ENCODE measurements around the gene STRA6.

The STRA6 gene

GRCh38 chr15:74193905-74194304, 8.7 kb downstream of the STRA6 start:
- TF ChIP-seq, protein P1, sequence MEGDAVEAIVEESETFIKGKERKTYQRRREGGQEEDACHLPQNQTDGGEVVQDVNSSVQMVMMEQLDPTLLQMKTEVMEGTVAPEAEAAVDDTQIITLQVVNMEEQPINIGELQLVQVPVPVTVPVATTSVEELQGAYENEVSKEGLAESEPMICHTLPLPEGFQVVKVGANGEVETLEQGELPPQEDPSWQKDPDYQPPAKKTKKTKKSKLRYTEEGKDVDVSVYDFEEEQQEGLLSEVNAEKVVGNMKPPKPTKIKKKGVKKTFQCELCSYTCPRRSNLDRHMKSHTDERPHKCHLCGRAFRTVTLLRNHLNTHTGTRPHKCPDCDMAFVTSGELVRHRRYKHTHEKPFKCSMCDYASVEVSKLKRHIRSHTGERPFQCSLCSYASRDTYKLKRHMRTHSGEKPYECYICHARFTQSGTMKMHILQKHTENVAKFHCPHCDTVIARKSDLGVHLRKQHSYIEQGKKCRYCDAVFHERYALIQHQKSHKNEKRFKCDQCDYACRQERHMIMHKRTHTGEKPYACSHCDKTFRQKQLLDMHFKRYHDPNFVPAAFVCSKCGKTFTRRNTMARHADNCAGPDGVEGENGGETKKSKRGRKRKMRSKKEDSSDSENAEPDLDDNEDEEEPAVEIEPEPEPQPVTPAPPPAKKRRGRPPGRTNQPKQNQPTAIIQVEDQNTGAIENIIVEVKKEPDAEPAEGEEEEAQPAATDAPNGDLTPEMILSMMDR (IDR thresholded peaks at IDR 0.05; ENCODE audit: control extremely low read depth, extremely low read depth, low read depth, missing control alignments): no peak

GRCh38 chr15:74193299-74193718, 9.3 kb downstream of the STRA6 start:
- ChIA-PET POLR2A (no interaction called here), CTCF (no interaction called here)
- DNase-seq (ENCODE audit: extremely low spot score): no peak
- TF ChIP-seq, protein P1 (IDR thresholded peaks at IDR 0.05; ENCODE audit: control extremely low read depth, extremely low read depth, low read depth, missing control alignments): no peak

More at GRCh38 chr15:74193905-74194304, 8.7 kb downstream of the STRA6 start:
- CTCF ChIA-PET: interaction anchor here (1.7 kb wide), 1 partner anchor 114 kb away, joined by 4 read pairs; no protein-coding TSS in a partner anchor
- no peak for DNase-seq (ENCODE audit: extremely low spot score)
- POLR2A ChIA-PET: no interaction called here

DNA sequence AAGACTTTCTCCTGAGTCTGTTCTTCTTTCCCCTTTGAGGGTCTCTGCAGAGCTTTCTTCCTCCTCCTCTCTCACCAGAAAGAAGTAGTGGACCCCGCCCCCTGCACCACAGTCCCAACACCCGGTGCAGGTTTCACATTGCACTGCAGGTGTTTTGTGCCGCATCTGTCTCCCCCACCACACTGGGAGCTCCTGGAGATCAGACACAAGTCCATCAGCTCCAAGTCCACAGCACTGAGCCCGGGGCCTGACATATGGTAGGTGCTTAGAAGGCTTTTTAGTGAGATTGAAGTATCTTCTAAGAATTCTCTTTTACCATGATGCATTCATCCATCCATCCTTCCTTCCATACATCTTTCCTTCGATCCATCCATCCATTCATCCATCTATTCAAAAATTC, 9.8 kb downstream of the STRA6 start:
- TF ChIP-seq, protein P1 (IDR thresholded peaks at IDR 0.05; ENCODE audit: control extremely low read depth, extremely low read depth, low read depth, missing control alignments): no peak
- POLR2A ChIA-PET: no interaction called here
- DNase-seq (ENCODE audit: extremely low spot score): no peak
- CTCF ChIA-PET: no interaction called here

DNA sequence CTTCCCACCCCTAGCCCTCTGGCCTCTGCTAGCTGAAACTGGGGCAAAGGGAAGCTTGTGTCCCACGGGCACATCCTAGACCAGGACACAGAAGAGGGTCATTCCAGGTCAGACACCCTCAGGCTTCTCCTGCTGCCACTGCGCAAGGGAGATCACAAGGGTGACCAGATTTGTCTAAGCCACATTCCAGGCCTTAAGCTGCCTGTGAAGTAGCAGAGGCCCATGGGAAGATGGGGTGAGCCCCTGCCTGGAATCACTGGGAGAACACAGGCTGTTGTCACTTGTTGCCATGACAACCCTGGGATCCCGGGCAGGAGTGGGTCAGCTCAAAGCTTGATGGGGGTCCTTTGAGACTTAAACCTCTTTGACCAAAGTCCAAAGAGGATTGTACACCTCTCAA, 10.8 kb downstream of the STRA6 start:
- ChIA-PET CTCF (no interaction called here), POLR2A (no interaction called here)
- TF ChIP-seq, protein P1 (IDR thresholded peaks at IDR 0.05; ENCODE audit: control extremely low read depth, extremely low read depth, low read depth, missing control alignments): no peak
- DNase-seq (ENCODE audit: extremely low spot score): no peak

DNA sequence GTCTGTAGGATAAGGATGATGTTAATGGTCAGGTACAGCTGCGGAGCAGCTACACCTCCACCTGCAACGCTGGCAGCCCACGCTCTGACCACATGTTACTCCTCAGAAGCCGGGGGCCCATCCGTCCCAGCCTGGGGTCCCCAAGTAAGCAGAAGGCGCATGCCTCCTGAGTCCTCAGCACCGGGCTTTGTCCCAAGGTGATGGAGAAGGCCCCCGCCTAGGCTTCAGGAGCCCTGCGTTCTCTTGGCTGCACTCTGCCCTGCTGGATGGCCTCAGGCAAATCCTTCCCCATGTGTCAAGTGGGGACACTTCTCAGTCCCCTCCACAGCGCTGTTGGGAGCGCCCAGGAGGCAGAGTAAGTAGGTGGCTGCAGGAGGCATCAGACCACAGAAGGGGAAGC, 14.4 kb downstream of the STRA6 start:
- no peak for DNase-seq (ENCODE audit: extremely low spot score)
- POLR2A ChIA-PET: no interaction called here
- TF ChIP-seq, protein P1 (IDR thresholded peaks at IDR 0.05; ENCODE audit: control extremely low read depth, extremely low read depth, low read depth, missing control alignments): no peak
- CTCF ChIA-PET: interaction anchor here (1.1 to 1.9 kb wide), 2 partner anchors 13 to 713 kb away, joined by 3 to 6 read pairs; no protein-coding TSS in a partner anchor

DNA sequence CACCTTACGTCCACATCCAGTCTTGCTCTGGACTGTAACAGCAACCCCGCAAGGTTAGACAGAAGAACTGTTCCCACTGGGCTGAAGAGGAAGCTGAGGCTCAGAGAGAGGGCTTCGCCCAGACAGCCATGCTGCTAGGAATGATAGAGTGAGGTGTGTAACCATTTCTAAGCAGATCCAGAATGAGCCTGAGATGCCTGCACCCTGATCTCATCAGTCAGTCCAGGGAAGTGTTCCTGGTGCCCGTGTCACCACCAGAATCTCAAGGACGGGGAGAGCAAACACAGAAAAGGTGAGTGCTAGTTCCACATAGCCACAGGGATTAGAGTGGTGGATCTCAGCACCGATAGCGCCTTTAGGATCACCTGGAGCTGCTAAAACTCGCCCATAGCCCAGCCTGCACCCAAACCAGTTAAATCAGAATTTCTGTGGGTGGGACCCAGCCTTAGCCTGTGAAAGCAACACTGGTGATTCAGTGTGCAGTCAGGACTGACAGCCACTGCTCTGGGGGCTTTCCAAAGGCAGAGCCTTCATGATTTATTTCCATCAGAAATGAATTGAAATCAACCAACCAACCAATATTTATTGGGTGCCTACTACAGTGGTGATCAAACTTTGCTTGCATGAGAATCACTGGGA, 16.8 kb downstream of the STRA6 start:
- ChIA-PET CTCF (interaction anchor here (1.5 to 1.6 kb wide), 2 partner anchors 14 to 22 kb away, joined by 3 to 4 read pairs; no protein-coding TSS in a partner anchor), POLR2A (no interaction called here)
- TF ChIP-seq, protein P1 (IDR thresholded peaks at IDR 0.05; ENCODE audit: control extremely low read depth, extremely low read depth, low read depth, missing control alignments): no peak
- no peak for DNase-seq (ENCODE audit: extremely low spot score)

Measured in GM10248 (cell line).